Fibroblast of peridontal ligament (primary cell): Measurements from ENCODE around the gene FFAR2.

Experiments used
- DNase-seq: peaks from one replicate; pipeline ENCODE4 v3.0.0-alpha.2; 2010; ENCODE audit errors: extremely low read depth

The FFAR2 gene

DNA sequence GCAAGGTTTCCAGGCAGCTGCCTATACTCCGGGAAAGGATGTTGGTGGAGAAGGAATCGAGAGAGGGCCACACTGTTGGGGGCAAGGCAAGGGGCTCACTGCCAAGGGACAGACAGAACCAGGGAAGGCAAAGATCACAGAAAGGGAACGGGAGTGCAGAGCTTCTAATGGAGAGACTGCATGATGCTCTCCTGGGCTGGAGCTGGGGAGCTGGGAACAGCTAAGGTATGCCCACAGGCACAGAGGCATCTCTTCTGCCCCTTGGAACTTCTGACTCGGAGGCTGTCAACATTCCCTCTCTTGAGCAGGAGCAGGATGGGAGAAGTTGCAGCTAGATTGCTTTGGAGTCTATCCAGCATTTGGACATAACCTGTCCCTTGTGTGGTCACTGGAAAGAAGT lies 22.4 kb upstream of the FFAR2 start:
- DNase-seq, result no peak

DNA sequence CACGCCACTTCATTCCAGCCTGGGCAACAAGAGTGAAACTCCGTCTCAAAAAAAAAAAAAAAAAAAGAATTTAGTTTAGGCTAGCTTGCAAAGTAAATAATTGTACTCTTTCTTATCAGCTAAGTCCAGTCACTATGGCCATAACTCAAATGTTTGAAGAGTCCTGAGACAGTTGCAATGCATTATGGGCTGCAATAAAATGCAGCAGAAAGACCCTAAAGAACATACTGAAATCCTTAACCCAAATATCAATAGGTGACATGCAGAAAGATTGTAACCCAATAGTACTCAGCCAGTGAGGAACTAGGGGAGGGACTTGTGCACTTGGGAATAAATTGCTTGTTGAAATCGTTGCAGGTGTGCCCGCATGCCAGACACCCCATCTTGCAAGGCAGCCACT lies 20.9 kb upstream of the FFAR2 start:
- no peak for DNase-seq

DNA sequence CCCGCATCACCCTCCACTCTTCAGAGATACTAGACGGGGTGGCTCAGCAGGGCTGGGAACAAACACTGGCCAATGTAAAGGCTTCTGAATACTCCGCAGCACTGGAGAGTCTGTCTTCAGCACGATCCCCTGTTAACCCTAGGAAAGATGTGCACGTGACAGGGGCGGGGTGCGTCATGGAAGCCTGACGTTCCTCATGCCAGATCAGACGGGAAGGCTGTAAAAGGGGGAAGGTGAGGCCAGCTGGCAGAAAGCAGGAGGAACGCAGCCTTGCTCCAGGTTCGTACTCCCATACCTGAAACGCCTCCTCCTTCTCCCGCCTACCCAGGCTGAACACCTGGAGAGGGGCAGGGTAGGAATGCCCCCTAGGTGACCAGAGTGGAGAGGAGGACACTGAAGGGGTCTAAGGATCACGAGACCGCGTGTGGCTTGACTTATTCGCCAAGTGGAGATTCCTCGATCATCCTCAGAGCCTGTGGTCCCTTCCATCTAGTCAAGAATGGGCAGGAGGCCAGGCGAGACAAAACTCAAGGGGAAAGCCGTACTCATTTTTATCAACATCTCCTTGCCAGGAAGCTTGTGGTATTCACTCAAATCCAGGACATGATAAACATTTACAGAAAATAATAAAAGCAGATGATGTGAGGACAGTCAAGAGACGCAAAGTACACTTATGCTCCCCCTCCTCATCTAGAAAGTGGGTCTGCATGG lies 18.2 kb upstream of the FFAR2 start:
- DNase-seq, result no peak

DNA sequence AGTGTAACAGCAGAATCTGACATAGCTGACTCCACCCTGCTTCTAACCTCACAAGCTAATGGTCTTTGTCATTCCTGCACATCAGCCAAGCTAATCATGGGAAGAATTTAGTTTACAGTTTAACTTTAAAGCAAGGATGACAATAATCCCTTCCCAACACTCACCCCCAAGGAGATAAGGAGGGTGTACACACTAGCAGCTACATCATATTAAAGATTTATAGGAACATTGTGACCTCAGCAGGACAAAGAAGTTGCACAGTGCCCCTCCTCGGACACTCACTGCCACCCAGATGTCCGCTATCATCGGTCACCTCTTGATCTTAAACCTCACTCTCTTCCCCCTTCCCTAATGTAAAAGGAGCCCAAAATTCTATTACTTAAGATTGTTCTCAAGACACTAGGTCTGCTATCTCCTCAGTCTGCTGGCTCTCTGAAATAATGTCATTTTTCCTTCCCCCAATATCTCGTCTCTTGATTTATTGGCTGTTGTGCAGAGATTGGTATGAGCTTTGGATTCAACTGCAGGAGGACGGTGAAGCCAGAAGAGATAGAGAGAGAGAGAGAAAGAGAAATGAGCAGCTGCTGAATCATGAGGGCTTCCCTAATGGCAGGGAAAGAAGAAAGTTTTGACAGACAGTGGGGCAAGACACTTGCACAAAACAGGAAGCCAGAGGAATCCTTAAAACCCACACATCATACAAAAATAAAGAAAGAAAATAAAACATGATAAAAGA lies 17.5 kb upstream of the FFAR2 start:
- no peak for DNase-seq

DNA sequence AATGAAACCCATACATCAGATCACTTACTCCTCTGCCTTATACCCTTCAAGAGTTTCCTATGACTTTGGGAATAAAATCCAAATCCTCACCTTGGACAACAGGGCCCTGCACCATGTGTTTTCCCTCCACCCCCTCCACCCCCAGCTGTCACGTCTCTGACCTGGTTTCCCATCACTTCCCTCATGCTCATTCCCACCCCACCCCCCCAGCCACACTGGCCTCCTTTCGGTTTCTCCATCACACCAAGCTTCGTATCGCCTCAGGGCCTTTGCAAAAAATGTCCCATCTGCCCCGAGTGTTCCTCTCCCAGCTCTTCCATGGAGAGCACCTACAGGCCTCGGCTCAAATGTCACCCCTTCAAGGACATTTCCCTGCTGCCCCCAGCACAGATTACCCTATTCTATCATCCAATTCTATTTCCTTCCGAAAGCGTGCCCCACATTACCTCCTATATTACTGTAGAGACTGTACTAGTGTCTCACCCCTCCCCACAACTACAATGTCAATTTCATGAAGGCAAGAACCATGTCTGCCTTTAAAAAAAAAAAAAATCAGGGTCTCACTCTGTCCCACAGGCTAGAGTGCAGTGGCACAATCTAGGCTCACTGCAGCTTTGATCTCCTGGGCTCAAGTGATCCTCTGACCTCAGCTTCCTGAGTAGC lies 16.8 kb upstream of the FFAR2 start:
- DNase-seq, result no peak

GRCh38 chr19:35432911-35433310 lies 15.1 kb upstream of the FFAR2 start:
- DNase-seq, result no peak

DNA sequence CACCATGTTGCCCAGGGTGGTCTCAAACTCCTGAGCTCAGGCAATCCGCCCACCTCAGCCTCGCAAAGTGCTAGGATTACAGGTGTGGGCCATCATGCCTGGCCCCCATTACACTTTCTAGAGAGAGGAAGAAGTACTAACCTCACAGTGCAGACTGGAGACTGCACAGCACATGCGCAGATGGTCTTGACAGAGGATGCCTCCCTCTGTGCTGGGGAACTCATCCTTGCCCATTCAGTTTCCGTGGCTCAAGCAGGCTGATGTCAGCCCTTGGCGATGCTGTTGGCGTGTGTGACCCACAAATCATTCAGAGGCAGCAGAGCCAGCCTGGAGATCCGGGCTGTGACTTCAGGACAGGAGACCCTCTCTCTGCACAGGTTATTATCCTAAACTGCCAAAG lies 14.6 kb upstream of the FFAR2 start:
- no peak for DNase-seq

GRCh38 chr19:35435896-35436295 lies 12.2 kb upstream of the FFAR2 start:
- no peak for DNase-seq

DNA sequence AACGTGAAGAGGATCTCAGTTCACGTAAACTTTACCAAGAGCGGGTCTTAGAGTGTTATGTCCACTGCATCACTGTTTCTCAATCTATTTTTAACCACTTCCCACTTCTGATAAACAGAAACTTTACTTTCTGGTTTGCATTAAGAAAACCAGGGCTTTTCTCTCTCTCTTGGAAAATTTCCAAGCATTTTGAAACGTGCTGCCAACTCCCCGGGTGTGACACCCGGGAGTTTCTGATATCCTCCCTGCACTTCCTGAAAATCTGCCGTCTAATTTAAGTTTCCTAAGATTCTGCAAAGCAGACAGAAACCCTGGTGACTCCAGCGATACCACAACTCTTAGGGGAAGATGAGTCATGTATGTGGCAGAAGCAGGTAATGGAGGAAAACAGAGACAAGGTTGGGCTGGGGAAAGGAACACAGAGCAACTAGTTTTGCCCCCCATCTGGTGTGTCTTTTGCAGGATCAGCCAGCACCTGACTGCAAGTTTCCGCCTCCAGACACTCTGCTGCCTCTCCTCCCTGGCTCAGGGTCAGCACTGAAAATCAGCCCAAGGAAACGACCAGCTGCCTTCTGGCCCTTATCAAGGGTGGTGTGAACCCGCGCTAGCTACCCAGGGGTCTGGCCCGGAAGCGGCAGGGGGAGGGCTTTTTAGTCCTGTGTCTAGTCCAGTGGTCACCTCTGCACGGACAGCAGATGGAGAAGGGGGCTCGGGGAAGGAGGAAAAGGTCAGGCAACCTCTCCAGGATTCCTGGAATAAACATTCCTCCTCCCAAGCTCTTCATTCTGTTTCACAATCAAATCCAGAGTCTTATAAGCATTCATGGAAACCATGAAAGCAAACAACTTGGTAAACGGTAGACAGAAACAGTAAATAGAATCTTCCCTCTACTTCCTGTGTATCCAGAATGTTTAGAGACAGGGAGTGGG lies 11.3 kb upstream of the FFAR2 start:
- peak; percentile 57 for DNase-seq

GRCh38 chr19:35437406-35437951 lies 10.6 kb upstream of the FFAR2 start:
- DNase-seq, result no peak

DNA sequence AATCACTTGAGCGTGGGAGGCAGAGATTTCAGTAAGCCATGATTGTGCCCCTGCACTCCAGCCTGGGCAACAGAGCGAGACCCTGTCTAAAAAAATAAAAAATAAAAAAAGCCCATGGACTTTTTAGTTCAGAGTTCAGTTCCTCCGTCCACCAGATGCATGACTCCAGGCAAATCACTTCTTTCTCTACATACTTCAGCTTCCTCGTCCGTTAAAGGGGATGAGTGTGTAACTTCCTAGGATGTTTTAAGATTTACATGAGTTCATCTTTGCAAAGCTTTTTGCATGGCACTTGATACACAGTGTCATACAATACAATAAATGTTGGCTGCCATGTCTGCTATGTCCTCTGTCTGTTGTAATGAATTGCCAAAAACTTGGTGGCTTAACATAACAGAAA lies 10.0 kb upstream of the FFAR2 start:
- no peak for DNase-seq

DNA sequence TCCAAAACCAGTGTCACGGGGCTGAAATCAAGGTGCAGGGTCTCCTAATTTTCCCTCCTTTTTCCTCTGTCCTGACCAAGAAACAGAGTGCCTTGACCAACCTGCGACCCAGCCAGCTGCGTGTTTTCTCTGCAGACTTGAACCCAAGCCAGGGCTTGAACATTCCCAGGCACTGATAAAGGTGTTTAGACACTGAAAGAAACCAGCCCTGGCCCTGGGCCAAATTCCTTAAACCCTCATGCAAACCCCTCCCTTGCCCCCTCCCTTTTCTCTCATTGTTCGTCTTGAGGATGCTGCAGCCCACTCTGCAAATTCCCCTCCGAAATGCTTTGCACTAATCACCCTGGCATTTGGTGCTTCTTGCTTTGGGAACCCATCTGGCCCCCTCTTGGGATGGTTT lies 9.5 kb upstream of the FFAR2 start:
- no peak for DNase-seq

- no peak for DNase-seq
Measured at GRCh38 chr19:35439921-35440320, 8.1 kb upstream of the FFAR2 start.

DNA sequence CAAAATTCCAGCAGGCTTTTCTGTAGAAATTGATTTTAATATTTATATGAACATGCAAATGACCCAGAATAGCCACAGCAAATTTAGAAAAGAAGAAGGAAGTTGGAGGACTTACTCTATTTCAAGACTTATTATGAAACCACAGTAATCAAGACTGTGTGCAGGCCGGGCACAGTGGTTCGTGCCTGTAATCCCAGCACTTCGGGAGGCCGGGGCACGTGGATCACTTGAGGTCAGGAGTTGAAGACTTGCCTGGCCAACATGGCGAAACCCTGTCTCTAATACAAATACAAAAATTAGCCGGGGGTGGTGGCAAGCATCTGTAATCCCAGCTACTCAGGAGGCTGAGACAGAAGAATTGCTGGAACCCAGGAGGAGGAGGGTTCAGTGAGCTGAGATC lies 6.0 kb upstream of the FFAR2 start:
- no peak for DNase-seq

DNA sequence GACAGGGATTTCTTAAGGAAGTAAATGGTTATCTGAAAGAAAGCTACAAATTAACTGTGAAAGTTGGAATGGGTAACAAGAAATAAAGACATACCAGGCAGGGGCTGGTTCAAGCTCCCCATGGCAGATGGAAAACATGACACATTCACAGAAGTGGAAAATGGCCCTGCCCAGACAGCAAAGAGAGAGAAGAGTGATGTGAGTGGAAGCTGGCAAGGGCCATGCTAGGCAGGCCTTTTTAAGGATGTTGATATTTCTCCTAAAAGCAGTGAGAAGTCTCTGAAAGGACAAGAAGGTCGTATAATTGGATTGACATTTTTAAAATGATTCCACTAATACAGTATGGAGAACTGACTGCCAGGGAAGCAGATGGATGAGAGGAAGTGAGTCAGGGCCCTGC lies 3.3 kb upstream of the FFAR2 start:
- DNase-seq, result no peak

GRCh38 chr19:35445826-35446593 lies 2.0 kb upstream of the FFAR2 start:
- no peak for DNase-seq

GRCh38 chr19:35449359-35450043 lies 1.4 kb downstream of the FFAR2 start:
- DNase-seq, result no peak

DNA sequence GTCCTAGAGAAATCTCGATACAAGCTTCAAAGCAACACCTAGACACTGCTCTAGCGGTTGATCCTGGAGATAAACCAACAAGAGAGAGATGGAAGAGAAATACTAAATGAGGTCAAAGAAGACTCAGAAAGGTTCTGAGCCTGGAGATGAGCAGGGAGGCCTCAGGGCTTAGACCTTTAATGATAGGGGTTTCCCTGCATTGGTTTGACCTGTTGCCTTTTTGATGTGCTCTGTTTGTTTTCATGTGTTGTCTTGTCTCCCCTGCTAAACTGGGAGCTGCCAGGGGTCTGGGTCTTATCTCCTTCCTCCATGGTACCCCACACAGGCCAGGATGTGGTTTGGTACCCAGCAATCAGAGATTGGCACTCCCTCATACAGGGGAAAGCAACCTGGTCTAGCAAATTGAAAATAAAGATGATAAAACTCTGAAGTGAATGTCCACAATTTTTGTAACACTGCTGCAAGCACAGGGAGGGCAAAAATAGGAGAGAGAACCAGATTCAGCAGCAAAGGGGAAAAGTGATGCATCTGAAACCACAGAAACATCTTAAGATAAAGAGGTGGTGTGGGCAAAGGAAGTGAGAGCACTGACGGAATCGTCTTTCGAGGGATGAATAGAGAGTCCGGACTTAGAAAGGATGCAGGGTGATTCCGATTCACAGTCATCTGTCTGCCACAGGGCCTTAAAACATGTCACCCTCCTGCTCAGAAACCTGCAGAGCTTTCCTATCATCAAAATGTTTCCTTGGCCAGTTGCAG lies 3.5 kb downstream of the FFAR2 start:
- no peak for DNase-seq

DNA sequence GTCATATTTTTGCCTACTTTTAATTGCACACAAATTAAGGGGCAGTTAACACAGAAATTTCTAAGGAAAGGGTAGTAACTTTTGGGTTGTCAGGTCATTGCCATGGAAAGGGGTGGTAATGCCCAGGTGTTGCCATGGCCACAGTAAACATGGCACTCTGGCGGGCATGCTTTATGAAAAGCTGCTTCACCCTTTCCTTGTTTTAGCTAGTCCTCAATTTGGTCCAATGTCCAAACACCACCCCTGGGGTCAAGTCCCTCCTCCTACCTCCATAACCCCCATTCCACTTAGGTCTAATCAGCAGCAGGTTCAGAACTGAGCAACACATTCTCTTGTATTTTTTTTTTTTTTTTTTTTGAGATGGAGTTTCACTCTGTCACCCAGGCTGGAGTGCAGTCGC lies 6.6 kb downstream of the FFAR2 start:
- DNase-seq, result no peak
